Psoas muscle (tissue), 8 donors: ENCODE results near the gene ZNF746. TPM values are rescaled to one million over a fixed set of nuclear protein-coding genes. Genes with fewer than 3 reads are reported as not detected.
A peak's percentile ranks its signal among the peaks of the same experiment; 100 is the strongest.

Experiments used
- ATAC-seq, 4 donors: fragments of 200-7000 bp; cut with Tn5 transposase; one replicate each; pipeline ENCODE4 v1.9.1; 2020; ENCODE audit warnings: moderate library complexity in 3 of 4, mild to moderate bottlenecking in 2 of 4
- DNase-seq, 2 donors: peaks; one replicate each; pipeline ENCODE4 v3.0.0-alpha.2; 2020
- H3K27ac ChIP-seq: fragments of 200-600 bp; one replicate; pipeline ENCODE4 v1.8.0; 2022
- H3K27me3 ChIP-seq, 3 donors: fragments of 200-600 bp in 1 of 3; one replicate each; pipeline versions ENCODE4 v1.6.1 to v1.8.0; 2013 to 2022; ENCODE audit warnings: low read length in 2 of 3, mild to moderate bottlenecking in 2 of 3, moderate library complexity in 1 of 3; ENCODE audit not compliant: insufficient read depth in 3 of 3
- H3K36me3 ChIP-seq, 2 donors: fragments of 200-600 bp in 1 of 2; one replicate each; pipeline versions ENCODE4 v1.6.1 to v1.8.0; 2013 to 2022; ENCODE audit warnings: low read depth in 1 of 2, mild to moderate bottlenecking in 1 of 2, moderate library complexity in 1 of 2; ENCODE audit not compliant: insufficient read depth in 1 of 2
- H3K4me1 ChIP-seq: fragments of 200-600 bp; one replicate; pipeline ENCODE4 v1.8.0; 2022
- H3K4me3 ChIP-seq: fragments of 200-600 bp; one replicate; pipeline ENCODE4 v1.8.0; 2022; ENCODE audit warnings: mild to moderate bottlenecking
- H3K9me3 ChIP-seq: fragments of 200-600 bp; one replicate; pipeline ENCODE4 v1.8.0; 2022
- WGBS, 3 donors: extraction: QIAGEN DNeasy Blood & Tissue Kit; methylation state at CpG; one replicate each; pipeline versions ENCODE4 v1.1.6 to v1.1.7; 2013; 5-methylcytosine and 5-hydroxymethylcytosine counted together
- intact Hi-C, 2 donors: fragments of 100-400 bp; cut with DNase I; formaldehyde crosslinking; loops; one replicate each; pipeline versions ENCODE4 v1.11.0 to v1.14.2; 2022
- long read RNA-seq, 2 donors: library from polyadenylated mRNA; unstranded; transcript quantifications; one replicate each; pipeline ENCODE4 v2.0.0, GENCODE V29; 2021
- polyA plus RNA-seq, 3 donors: library from polyadenylated mRNA; stranded (reverse); fragments of 200-250 nt; gene quantifications; one replicate each; pipeline ENCODE4 v1.2.3, GENCODE V29; 2013
- total RNA-seq, 4 donors: library from RNA; stranded (reverse); fragmentation: NEBNext Ultra II Directional in 2 of 4; extraction: Animal tissue kit (Norgen Biotek cat#: 25700) in 2 of 4; gene quantifications; one replicate each; pipeline versions ENCODE4 v1.2.1 to v1.2.4, GENCODE V29; 2021 to 2023
- TF ChIP-seq, protein P1 (sequence below): fragments of 200-600 bp; IDR thresholded peaks from one replicate; pipeline ENCODE4 v1.8.0; 2022; ENCODE audit warnings: antibody characterized with exemption
- donor health status: healthy with polysubstance abuse.
- donor health status: DM: no; HTN: no; CAD: no; lungs with moderate emphysema.
- donor health status: Bipolar disorder and iron deficiency.
- donor health status: healthy.
- donor health status: DM: yes; HTN: yes; CAD: no.
- donor health status: DM: no; HTN: no; CAD: no.
- donor health status: DM: no; HTN: no; CAD: no.
- donor health status: DM: yes; HTN: yes; CAD: no.

Gene ZNF746
- total RNA-seq = 10 to 100 TPM in 1 of 4 donors, 1 to 10 TPM in 3; 8.5 to 12.7 (median 9.3) TPM
- 1 to 10 TPM; 5.0 to 8.2 (median 5.1) TPM for polyA plus RNA-seq
- long read RNA-seq, donor 1, partial matches to known transcripts = 0 of 13 reads
- long read RNA-seq, donor 1, other reads (novel, unspliced or antisense) = 9 of 13 reads
- long read RNA-seq, donor 2, partial matches to known transcripts = 4 of 25 reads
- long read RNA-seq, donor 2, other reads (novel, unspliced or antisense) = 13 of 25 reads

DNA sequence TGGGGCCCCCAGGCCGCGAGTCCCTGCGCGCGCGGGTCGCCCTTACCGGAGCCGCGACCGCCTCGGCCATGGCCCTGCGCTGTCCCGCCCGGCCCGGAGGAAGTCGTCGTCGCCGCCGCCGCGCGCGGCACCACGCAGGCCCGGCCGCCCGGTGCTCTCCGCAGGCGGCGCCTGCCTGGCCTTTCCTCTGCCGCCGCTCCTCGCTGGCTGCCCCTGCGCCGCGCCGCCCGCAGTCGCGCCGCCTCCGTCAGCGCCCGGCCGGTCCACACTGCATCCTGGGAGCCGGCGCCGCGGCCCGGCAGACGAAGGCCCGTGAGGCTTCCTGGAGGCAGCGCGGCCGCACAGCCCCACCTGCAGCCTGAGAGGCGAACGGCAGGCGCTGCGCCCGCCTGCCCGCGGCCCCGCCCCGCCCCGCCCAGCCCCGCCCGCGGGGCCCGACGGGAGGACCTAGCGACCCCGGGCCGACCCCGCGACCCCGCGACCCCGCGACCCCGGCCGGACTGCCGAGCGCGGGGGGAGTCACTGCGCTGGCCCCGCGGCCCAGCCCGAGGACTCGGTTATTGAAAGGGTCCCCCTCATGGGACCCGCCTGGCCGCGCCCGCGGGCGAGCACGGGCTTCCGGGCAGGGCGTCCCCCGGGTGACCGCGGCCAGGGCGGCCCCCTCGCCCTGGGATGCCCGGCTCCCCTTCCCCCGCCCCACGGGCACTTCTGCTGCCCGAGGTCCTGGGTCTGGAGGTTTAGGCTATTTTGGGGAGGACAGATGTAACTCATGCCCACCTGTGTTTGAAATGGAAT, at the start of gene ZNF746:
Gene ZNF746 (minus strand): TSS at position 343 of the 795 bp plus-strand sequence. CDS start 273 bp downstream, at position 70.
- H3K36me3 ChIP-seq = peaks cover 5 to 17% of the 10 kb centered on the region in 2 donors
- ATAC-seq (peak; percentile 94 to 97 (median 95)), DNase-seq (peak; percentile 86 to 91)
- H3K27me3 ChIP-seq = no peaks in the 10 kb centered on the region
- H3K4me3 ChIP-seq = peak within 1 kb of the TSS; percentile 85
- intact Hi-C loops = loop anchor here in 1 of 2 donors (2.0 to 10.0 kb wide), 4 partner anchors 35 to 247 kb away; partner anchors contain the start of genes ZNF777 and ZNF783
- peaks cover 18% of the 10 kb centered on the region for H3K4me1 ChIP-seq
- 0 to 1% (median 1%) methylated on average over 27 to 109 of the region's 109 CpGs for WGBS, 3 donors
- TF ChIP-seq, protein P1, sequence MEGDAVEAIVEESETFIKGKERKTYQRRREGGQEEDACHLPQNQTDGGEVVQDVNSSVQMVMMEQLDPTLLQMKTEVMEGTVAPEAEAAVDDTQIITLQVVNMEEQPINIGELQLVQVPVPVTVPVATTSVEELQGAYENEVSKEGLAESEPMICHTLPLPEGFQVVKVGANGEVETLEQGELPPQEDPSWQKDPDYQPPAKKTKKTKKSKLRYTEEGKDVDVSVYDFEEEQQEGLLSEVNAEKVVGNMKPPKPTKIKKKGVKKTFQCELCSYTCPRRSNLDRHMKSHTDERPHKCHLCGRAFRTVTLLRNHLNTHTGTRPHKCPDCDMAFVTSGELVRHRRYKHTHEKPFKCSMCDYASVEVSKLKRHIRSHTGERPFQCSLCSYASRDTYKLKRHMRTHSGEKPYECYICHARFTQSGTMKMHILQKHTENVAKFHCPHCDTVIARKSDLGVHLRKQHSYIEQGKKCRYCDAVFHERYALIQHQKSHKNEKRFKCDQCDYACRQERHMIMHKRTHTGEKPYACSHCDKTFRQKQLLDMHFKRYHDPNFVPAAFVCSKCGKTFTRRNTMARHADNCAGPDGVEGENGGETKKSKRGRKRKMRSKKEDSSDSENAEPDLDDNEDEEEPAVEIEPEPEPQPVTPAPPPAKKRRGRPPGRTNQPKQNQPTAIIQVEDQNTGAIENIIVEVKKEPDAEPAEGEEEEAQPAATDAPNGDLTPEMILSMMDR = peak; percentile 79
- H3K9me3 ChIP-seq = no peaks in the 10 kb centered on the region
- peak within 1 kb of the TSS; percentile 79 for H3K27ac ChIP-seq

DNA sequence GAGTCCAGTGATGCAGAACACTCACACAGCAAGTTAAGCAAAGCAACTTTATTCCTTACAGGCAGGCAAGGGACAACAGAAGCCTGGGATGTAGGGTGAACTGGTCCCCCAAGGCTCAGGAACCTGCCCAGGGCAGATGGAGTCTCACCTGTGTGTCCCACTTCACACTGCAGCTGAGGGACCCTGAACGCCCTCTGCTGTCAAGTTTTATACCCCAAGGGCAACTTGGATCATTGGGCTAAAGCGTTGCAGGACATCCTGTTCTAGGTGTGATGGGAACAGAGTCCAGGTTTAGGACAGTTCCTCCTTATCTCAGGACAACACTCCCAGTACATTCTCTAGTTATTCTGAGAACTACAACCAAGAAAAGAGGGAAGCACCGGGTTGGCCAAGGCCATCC, 49.5 kb upstream of the ZNF746 start:
- H3K4me1 ChIP-seq = no peaks in the 10 kb centered on the region
- H3K27me3 ChIP-seq = no peaks in the 10 kb centered on the region
- ATAC-seq = no peak

DNA sequence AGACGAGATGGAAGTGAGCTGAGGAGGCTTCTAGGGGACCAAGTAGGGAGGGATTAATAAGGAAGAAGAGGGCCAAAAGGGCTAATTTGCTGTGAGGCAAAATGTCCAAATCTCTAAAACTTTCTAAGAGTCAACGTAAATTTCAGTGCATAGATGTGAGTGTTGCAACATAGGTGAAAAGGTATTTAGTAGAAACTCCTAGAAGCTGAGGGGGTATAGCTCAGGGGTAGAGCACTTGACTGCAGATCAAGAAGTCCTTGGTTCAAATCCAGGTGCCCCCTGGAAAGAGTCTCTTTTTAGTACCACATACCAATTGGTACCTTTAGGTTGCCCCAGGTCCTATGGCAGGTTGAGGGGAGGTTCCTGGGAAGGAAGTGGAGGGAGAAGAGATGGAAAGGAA, 48.7 kb upstream of the ZNF746 start:
- H3K36me3 ChIP-seq = peaks cover 9 to 49% of the 10 kb centered on the region in 2 donors
- H3K4me1 ChIP-seq = no peaks in the 10 kb centered on the region
- intact Hi-C loops = no loop called here
- no peaks in the 10 kb centered on the region for H3K9me3 ChIP-seq
- H3K27me3 ChIP-seq = no peaks in the 10 kb centered on the region
- no peak overlapping the region for H3K4me3 ChIP-seq
- ATAC-seq (no peak), DNase-seq (no peak)
- WGBS, 3 donors = 81 to 92% (median 83%) methylated on average over 2 of the region's 2 CpGs
- H3K27ac ChIP-seq = no peak overlapping the region
- TF ChIP-seq, protein P1 = no peak

More for the DNA sequence above, 49.5 kb upstream of the ZNF746 start:
- TF ChIP-seq, protein P1 = no peak
- intact Hi-C loops = no loop called here
- no peaks in the 10 kb centered on the region for H3K9me3 ChIP-seq
- peaks cover 9 to 57% of the 10 kb centered on the region in 2 donors for H3K36me3 ChIP-seq
- H3K27ac ChIP-seq = no peak overlapping the region
- H3K4me3 ChIP-seq = no peak overlapping the region
- 89 to 96% (median 94%) methylated on average over 3 of the region's 3 CpGs for whole genome bisulfite sequencing, 3 donors
- DNase-seq = no peak

DNA sequence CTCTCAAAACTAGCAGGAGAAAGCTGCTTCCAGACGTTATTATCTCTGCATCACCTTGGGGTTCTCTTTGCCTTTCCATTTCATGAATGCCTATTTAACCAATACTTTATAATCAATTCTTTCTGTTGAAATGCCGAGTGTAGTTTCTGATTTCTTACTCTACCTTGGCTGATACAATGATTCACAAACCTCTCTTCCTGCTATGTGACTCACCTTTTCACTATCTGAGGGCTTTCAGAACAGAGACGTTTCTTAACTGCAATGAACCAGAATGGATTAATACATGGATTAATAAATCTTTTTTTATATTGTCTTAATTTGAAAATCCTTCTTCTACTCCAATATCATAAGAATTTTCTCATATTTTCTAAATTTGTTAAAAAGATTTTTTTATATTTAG, 46.4 kb upstream of the ZNF746 start:
- H3K9me3 ChIP-seq = peaks cover 10% of the 10 kb centered on the region
- intact Hi-C loops = no loop called here
- peaks cover 5 to 26% of the 10 kb centered on the region in 2 donors for H3K36me3 ChIP-seq
- H3K27me3 ChIP-seq = no peaks in the 10 kb centered on the region
- H3K27ac ChIP-seq = no peak overlapping the region
- TF ChIP-seq, protein P1 = no peak
- no peak for DNase-seq
- H3K4me1 ChIP-seq = no peaks in the 10 kb centered on the region
- no peak for ATAC-seq
- no peak overlapping the region for H3K4me3 ChIP-seq
- 35 to 65% (median 36%) methylated on average over 3 of the region's 3 CpGs for WGBS, 3 donors
